Measurements from ENCODE around the gene IL2RG. TPM values are rescaled to one million over a fixed set of nuclear protein-coding genes. Genes with fewer than 3 reads are reported as not detected.

The IL2RG gene
- polyA plus RNA-seq, 1 donor (not counting 4 experiments of a cell fraction or from before 2014, with no cell fraction given), result 0.12 TPM

DNA sequence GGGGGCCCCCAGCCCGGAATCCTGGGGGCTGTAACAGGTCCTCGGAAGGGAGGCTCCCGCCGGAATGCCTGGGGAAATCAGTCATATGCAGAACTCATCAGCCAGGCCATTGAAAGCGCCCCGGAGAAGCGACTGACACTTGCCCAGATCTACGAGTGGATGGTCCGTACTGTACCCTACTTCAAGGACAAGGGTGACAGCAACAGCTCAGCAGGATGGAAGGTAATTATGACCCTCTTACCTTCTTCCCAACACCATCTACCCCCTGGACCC is 14.7 kb downstream of the IL2RG start:
- Histone ChIP-seq H3K27me3 (ENCODE audit: control insufficient read depth, extremely low read depth, insufficient read depth, low read length) (no peaks in the 10 kb centered on the region), H4K20me1 (ENCODE audit: control insufficient read depth, extremely low read depth, insufficient read depth, low read length) (no peaks in the 10 kb centered on the region), H3K9ac (ENCODE audit: control insufficient read depth, extremely low read depth, insufficient read depth, low read length) (no peak overlapping the region), H3K9me1 (ENCODE audit: control insufficient read depth, extremely low read depth, insufficient read depth, low read length) (no peaks in the 10 kb centered on the region), H3K4me3 (ENCODE audit: control insufficient read depth in 2 of 3, extremely low read depth in 1 of 3, insufficient read depth in 2 of 3, low read depth in 1 of 3, low read length in 3 of 3) (peak overlapping the region; percentile 46 to 68 (median 51)), H3K4me1 (ENCODE audit: control insufficient read depth, extremely low read depth, insufficient read depth, low read length) (no peaks in the 10 kb centered on the region), H3K27ac (ENCODE audit: control insufficient read depth, insufficient read depth, low read length) (no peak overlapping the region), H3K36me3 (ENCODE audit: control insufficient read depth in 2 of 2, extremely low read depth in 1 of 2, insufficient read depth in 2 of 2, low read length in 2 of 2) (no peaks in the 10 kb centered on the region), H3K4me2 (ENCODE audit: control insufficient read depth, extremely low read depth, insufficient read depth, low read depth, low read length) (peak overlapping the region; percentile 80), H3K9me3 (ENCODE audit: control insufficient read depth, low read depth, low read length) (no peaks in the 10 kb centered on the region), H2AFZ (ENCODE audit: control insufficient read depth, low read length) (no peak overlapping the region), H3K79me2 (ENCODE audit: control insufficient read depth, insufficient read depth, low read length) (no peaks in the 10 kb centered on the region)
- FAIRE-seq (no peak), DNase-seq (ENCODE audit: low read depth, low spot score) (no peak)
- TF ChIP-seq, protein P1, sequence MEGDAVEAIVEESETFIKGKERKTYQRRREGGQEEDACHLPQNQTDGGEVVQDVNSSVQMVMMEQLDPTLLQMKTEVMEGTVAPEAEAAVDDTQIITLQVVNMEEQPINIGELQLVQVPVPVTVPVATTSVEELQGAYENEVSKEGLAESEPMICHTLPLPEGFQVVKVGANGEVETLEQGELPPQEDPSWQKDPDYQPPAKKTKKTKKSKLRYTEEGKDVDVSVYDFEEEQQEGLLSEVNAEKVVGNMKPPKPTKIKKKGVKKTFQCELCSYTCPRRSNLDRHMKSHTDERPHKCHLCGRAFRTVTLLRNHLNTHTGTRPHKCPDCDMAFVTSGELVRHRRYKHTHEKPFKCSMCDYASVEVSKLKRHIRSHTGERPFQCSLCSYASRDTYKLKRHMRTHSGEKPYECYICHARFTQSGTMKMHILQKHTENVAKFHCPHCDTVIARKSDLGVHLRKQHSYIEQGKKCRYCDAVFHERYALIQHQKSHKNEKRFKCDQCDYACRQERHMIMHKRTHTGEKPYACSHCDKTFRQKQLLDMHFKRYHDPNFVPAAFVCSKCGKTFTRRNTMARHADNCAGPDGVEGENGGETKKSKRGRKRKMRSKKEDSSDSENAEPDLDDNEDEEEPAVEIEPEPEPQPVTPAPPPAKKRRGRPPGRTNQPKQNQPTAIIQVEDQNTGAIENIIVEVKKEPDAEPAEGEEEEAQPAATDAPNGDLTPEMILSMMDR (optimal IDR thresholded peaks at IDR 0.05 in 1 of 3, IDR thresholded peaks at IDR 0.05 in 1 of 3, conservative IDR thresholded peaks at IDR 0.05 in 1 of 3; ENCODE audit: extremely low read depth in 1 of 3, insufficient read depth in 2 of 3, low read length in 3 of 3), result no peak
- no peak for TF ChIP-seq EZH2 (IDR thresholded peaks at IDR 0.05; ENCODE audit: low read length)
- dilution Hi-C loops (cut with MboI; ENCODE audit: extremely low pct_ligation_motif_present, low sequenced_read_pairs), result no loop called here

DNA sequence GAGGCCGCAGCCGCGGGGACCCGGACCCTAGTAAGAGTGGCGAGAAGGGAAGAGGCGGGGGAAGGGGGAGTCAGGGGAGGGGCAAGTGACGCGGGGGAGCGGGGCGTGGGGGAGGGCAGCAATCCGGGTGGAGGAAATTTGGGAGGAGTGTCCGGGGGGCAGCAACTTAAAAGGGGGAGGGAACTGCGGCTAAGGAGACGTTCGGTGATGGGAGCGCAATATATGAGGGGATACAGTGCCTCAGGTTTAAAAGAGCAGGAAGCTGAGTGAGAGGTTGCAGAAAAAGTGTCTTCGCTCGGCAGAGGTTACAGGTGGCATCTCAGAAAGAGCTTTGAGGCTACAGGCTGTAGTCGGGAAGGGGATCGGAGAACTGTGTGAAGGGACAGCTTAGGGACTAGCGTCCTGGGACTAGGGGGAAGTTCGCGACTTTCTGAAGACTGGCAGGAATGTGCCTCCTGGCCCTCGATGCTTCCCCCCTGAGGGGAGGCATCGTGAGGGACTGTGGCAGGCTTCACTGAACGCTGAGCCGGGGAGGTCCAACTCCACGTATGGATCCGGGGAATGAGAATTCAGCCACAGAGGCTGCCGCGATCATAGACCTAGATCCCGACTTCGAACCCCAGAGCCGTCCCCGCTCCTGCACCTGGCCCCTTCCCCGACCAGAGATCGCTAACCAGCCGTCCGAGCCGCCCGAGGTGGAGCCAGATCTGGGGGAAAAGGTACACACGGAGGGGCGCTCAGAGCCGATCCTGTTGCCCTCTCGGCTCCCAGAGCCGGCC is 15.2 kb downstream of the IL2RG start:
- DNase-seq (ENCODE audit: low read depth, low spot score), result no peak
- Histone ChIP-seq H3K27ac (ENCODE audit: control insufficient read depth, insufficient read depth, low read length) (no peak overlapping the region), H3K9ac (ENCODE audit: control insufficient read depth, extremely low read depth, insufficient read depth, low read length) (peak overlapping the region; percentile 34), H3K79me2 (ENCODE audit: control insufficient read depth, insufficient read depth, low read length) (no peaks in the 10 kb centered on the region), H3K36me3 (ENCODE audit: control insufficient read depth in 2 of 2, extremely low read depth in 1 of 2, insufficient read depth in 2 of 2, low read length in 2 of 2) (no peaks in the 10 kb centered on the region), H3K9me3 (ENCODE audit: control insufficient read depth, low read depth, low read length) (no peaks in the 10 kb centered on the region), H2AFZ (ENCODE audit: control insufficient read depth, low read length) (peak overlapping the region; percentile 83), H4K20me1 (ENCODE audit: control insufficient read depth, extremely low read depth, insufficient read depth, low read length) (no peaks in the 10 kb centered on the region), H3K4me1 (ENCODE audit: control insufficient read depth, extremely low read depth, insufficient read depth, low read length) (no peaks in the 10 kb centered on the region), H3K4me2 (ENCODE audit: control insufficient read depth, extremely low read depth, insufficient read depth, low read depth, low read length) (peak overlapping the region; percentile 80), H3K27me3 (ENCODE audit: control insufficient read depth, extremely low read depth, insufficient read depth, low read length) (no peaks in the 10 kb centered on the region), H3K9me1 (ENCODE audit: control insufficient read depth, extremely low read depth, insufficient read depth, low read length) (no peaks in the 10 kb centered on the region), H3K4me3 (ENCODE audit: control insufficient read depth in 2 of 3, extremely low read depth in 1 of 3, insufficient read depth in 2 of 3, low read depth in 1 of 3, low read length in 3 of 3) (peak overlapping the region; percentile 46 to 68 (median 51))
- TF ChIP-seq, protein P1 (optimal IDR thresholded peaks at IDR 0.05 in 1 of 3, IDR thresholded peaks at IDR 0.05 in 1 of 3, conservative IDR thresholded peaks at IDR 0.05 in 1 of 3; ENCODE audit: extremely low read depth in 1 of 3, insufficient read depth in 2 of 3, low read length in 3 of 3), result no peak
- no peak for TF ChIP-seq EZH2 (IDR thresholded peaks at IDR 0.05; ENCODE audit: low read length)
- no peak for FAIRE-seq
- dilution Hi-C loops (cut with MboI; ENCODE audit: extremely low pct_ligation_motif_present, low sequenced_read_pairs), result no loop called here

Data from keratinocyte (primary cell).